Stomach (tissue), 9 donors: ENCODE data around the gene LGALS9. TPM values are rescaled to one million over a fixed set of nuclear protein-coding genes. Genes with fewer than 3 reads are reported as not detected.
"Not testable (repeated sequence)": the region's sequence is repeated elsewhere in the genome, so short reads cannot be mapped to it uniquely, and the experiment has no call there.

Source experiments
- DNase-seq, 2 donors: peaks; one replicate each; pipeline versions ENCODE4 v3.0.0 to v3.0.0-alpha.2; 2013 to 2019
- H3K27ac ChIP-seq, 5 donors: fragments of 200-600 bp in 4 of 5; sonication (generic) in 4 of 5; one replicate each; pipeline ENCODE4 v1.5.1; 2013 to 2019; ENCODE audit warnings: mild to moderate bottlenecking in 1 of 5, moderate library complexity in 1 of 5
- H3K27me3 ChIP-seq, 3 donors: fragments of 200-600 bp; sonication (generic); one replicate each; pipeline ENCODE4 v1.5.1; 2017 to 2019; ENCODE audit warnings: mixed run types in 1 of 3
- H3K36me3 ChIP-seq, 4 donors: fragments of 200-600 bp; sonication (generic); 1 replicate in 3 of 4; 2 replicates in 1 of 4; pipeline ENCODE4 v1.5.1; 2016 to 2019
- H3K4me1 ChIP-seq, 4 donors: fragments of 200-600 bp; sonication (generic); one replicate each; pipeline ENCODE4 v1.5.1; 2016 to 2019
- H3K4me3 ChIP-seq, 4 donors: fragments of 200-600 bp; sonication (generic) in 3 of 4; one replicate each; pipeline ENCODE4 v1.5.1; 2016 to 2019; ENCODE audit warnings: mild to moderate bottlenecking in 1 of 4
- H3K9me3 ChIP-seq, 4 donors: fragments of 200-600 bp; sonication (generic); one replicate each; pipeline ENCODE4 v1.5.1; 2016 to 2019
- EP300 ChIP-seq: sonication (generic); formaldehyde crosslinking; IDR thresholded peaks from one replicate; pipeline ENCODE4 v1.6.1; 2017; ENCODE audit warnings: antibody characterized with exemption
- POLR2A ChIP-seq, 4 donors: fragments of 450-650 bp; IDR thresholded peaks; one replicate each; pipeline ENCODE4 v1.6.1; 2016; ENCODE audit warnings: antibody characterized with exemption in 4 of 4, control low read depth in 2 of 4, mild to moderate bottlenecking in 1 of 4, moderate library complexity in 1 of 4
- POLR2AphosphoS5 ChIP-seq, 3 donors: sonication (generic); formaldehyde crosslinking; IDR thresholded peaks; one replicate each; pipeline ENCODE4 v1.6.1; 2016; ENCODE audit warnings: antibody characterized with exemption in 3 of 3
- WGBS, 5 donors: extraction: QIAGEN DNeasy Blood & Tissue Kit in 3 of 5; methylation state at CpG; one replicate each; pipeline versions ENCODE4 v1.1.5 to v1.1.7; 2013 to 2018; 5-methylcytosine and 5-hydroxymethylcytosine counted together
- intact Hi-C: fragments of 100-400 bp; cut with DNase I; formaldehyde crosslinking; loops from one replicate; pipeline ENCODE4 v1.15.1; 2023; ENCODE audit warnings: low total_unique reads
- polyA plus RNA-seq, 3 donors: library from polyadenylated mRNA; stranded (reverse); fragments of 200-250 nt; gene quantifications; one replicate each; pipeline ENCODE4 v1.2.3, GENCODE V29; 2013
- total RNA-seq, 5 donors: library from RNA; depleted of rRNA; stranded (reverse); fragments of >200 nt; gene quantifications; one replicate each; pipeline versions ENCODE4 v1.1.0 to v1.2.3, GENCODE V29; 2014 to 2016
- TF ChIP-seq, protein P1 (sequence below), 7 experiments: fragments of 450-650 bp in 4 of 7; fragments of 200-600 bp in 3 of 7; sonication (generic) in 3 of 7; IDR thresholded peaks; one replicate each; pipeline ENCODE4 v1.5.1; 2016 to 2019; ENCODE audit warnings: antibody characterized with exemption in 7 of 7, control low read depth in 2 of 7, mild to moderate bottlenecking in 1 of 7
- donor health status: healthy with polysubstance abuse.
- donor health status: Bipolar disorder and iron deficiency.
- donor health status: healthy.

The LGALS9 gene
- total and polyA plus RNA-seq, 8 donors, result 54.0 to 341 (median 97.7) TPM

GRCh38 chr17:27623614-27624013, 7.4 kb upstream of the LGALS9 start:
- H3K4me1 ChIP-seq, result peaks cover 0 to 5% (median 0%) of the 10 kb centered on the region in 4 donors
- no peaks in the 10 kb centered on the region for H3K27me3 ChIP-seq
- intact Hi-C loops, result no loop called here
- peaks cover 20 to 83% (median 82%) of the 10 kb centered on the region in 4 donors for H3K36me3 ChIP-seq
- WGBS, 5 donors, result 84 to 96% (median 94%) methylated on average over 6 of the region's 6 CpGs
- H3K9me3 ChIP-seq, result no peaks in the 10 kb centered on the region
- DNase-seq, result no peak
- H3K27ac ChIP-seq, result no peak overlapping the region
- TF ChIP-seq POLR2A (IDR thresholded peaks at IDR 0.05) (no peak), EP300 (no peak), POLR2AphosphoS5 (IDR thresholded peaks at IDR 0.05) (no peak)
- TF ChIP-seq, protein P1, sequence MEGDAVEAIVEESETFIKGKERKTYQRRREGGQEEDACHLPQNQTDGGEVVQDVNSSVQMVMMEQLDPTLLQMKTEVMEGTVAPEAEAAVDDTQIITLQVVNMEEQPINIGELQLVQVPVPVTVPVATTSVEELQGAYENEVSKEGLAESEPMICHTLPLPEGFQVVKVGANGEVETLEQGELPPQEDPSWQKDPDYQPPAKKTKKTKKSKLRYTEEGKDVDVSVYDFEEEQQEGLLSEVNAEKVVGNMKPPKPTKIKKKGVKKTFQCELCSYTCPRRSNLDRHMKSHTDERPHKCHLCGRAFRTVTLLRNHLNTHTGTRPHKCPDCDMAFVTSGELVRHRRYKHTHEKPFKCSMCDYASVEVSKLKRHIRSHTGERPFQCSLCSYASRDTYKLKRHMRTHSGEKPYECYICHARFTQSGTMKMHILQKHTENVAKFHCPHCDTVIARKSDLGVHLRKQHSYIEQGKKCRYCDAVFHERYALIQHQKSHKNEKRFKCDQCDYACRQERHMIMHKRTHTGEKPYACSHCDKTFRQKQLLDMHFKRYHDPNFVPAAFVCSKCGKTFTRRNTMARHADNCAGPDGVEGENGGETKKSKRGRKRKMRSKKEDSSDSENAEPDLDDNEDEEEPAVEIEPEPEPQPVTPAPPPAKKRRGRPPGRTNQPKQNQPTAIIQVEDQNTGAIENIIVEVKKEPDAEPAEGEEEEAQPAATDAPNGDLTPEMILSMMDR (IDR thresholded peaks at IDR 0.05), result no peak
- no peak overlapping the region for H3K4me3 ChIP-seq

GRCh38 chr17:27624539-27624938, 6.4 kb upstream of the LGALS9 start:
- intact Hi-C loops, result no loop called here
- no peaks in the 10 kb centered on the region for H3K27me3 ChIP-seq
- DNase-seq, result no peak
- TF ChIP-seq EP300, result no peak
- TF ChIP-seq, protein P1 (IDR thresholded peaks at IDR 0.05), result no peak
- H3K27ac ChIP-seq, result no peak overlapping the region
- 87 to 98% (median 90%) methylated on average over 3 of the region's 3 CpGs for WGBS, 5 donors
- no peak overlapping the region for H3K4me3 ChIP-seq
- peaks cover 19 to 77% (median 74%) of the 10 kb centered on the region in 4 donors for H3K36me3 ChIP-seq
- H3K4me1 ChIP-seq, result peaks cover 0 to 5% (median 0%) of the 10 kb centered on the region in 4 donors
- H3K9me3 ChIP-seq, result no peaks in the 10 kb centered on the region

- Histone ChIP-seq H3K4me3 (no peak overlapping the region), H3K27ac (no peak overlapping the region), H3K9me3 (no peaks in the 10 kb centered on the region), H3K36me3 (peaks cover 10 to 64% (median 61%) of the 10 kb centered on the region in 4 donors), H3K4me1 (peaks cover 0 to 10% (median 5%) of the 10 kb centered on the region in 4 donors), H3K27me3 (no peaks in the 10 kb centered on the region)
- TF ChIP-seq POLR2A (IDR thresholded peaks at IDR 0.05) (no peak), POLR2AphosphoS5 (IDR thresholded peaks at IDR 0.05) (no peak), EP300 (no peak)
- TF ChIP-seq, protein P1 (IDR thresholded peaks at IDR 0.05), result no peak
- intact Hi-C loops, result no loop called here
- 90 to 94% (median 93%) methylated on average over 5 of the region's 5 CpGs for WGBS, 5 donors
- DNase-seq, result no peak
These were observed 5.1 kb upstream of the LGALS9 start for GRCh38 chr17:27625856-27626255.

DNA sequence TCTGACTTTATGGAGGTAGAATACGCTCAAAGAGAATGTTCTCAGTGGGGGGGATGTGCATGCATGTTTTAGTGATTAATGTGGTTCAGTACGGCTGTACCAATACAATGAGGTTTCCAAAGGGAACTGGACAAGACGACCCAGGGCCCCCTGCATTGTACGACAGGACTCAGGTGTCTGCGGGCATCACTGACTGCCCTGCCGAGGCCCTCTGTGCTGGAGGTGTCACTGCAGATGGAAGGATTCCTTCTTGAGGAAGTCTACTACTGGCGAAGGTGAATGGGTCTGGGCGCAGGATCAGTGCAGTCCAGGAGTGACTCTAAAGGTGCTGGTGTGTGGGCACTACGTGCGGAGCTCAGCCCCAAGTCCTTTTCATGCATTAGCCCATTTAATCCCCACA, 3.5 kb upstream of the LGALS9 start:
- no peak overlapping the region for H3K4me3 ChIP-seq
- H3K27me3 ChIP-seq, result no peaks in the 10 kb centered on the region
- no peak for TF ChIP-seq EP300
- no peak for TF ChIP-seq POLR2A (IDR thresholded peaks at IDR 0.05)
- H3K4me1 ChIP-seq, result peaks cover 4 to 25% (median 21%) of the 10 kb centered on the region in 4 donors
- 90 to 93% (median 92%) methylated on average over 10 of the region's 10 CpGs for WGBS, 5 donors
- H3K36me3 ChIP-seq, result peaks cover 10 to 47% (median 44%) of the 10 kb centered on the region in 4 donors
- intact Hi-C loops, result no loop called here
- no peaks in the 10 kb centered on the region for H3K9me3 ChIP-seq
- no peak for DNase-seq
- no peak overlapping the region for H3K27ac ChIP-seq

DNA sequence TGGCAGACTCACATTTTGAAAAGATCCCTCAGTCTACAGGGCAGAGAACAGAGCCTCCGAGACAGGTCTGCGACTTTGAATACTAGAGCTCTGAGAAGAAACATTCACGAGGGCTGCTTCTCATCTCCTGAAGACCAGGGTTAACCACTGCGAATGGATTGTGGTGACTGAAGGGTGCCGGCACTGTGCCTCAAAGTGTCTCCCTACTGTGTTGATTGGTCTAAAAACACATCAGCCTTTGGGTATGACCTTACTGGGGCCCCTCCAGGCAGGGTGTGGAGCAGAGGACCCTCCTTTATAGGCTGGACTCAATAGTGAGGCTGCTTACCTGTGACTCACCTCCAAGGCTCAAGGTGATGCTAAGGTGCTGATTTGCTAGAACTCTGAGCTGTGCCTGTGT, 2.6 kb upstream of the LGALS9 start:
- H3K4me3 ChIP-seq, result no peak overlapping the region
- H3K4me1 ChIP-seq, result peaks cover 12 to 30% (median 30%) of the 10 kb centered on the region in 4 donors
- H3K27me3 ChIP-seq, result no peaks in the 10 kb centered on the region
- DNase-seq, result no peak
- peaks cover 8 to 39% (median 36%) of the 10 kb centered on the region in 4 donors for H3K36me3 ChIP-seq
- TF ChIP-seq POLR2AphosphoS5 (IDR thresholded peaks at IDR 0.05) (no peak), EP300 (no peak), POLR2A (IDR thresholded peaks at IDR 0.05) (no peak)
- TF ChIP-seq, protein P1 (IDR thresholded peaks at IDR 0.05), result no peak
- H3K9me3 ChIP-seq, result no peaks in the 10 kb centered on the region
- H3K27ac ChIP-seq, result no peak overlapping the region
- 83 to 93% (median 92%) methylated on average over 5 of the region's 5 CpGs for WGBS, 5 donors
- intact Hi-C loops, result no loop called here

GRCh38 chr17:27629260-27629659, 1.7 kb upstream of the LGALS9 start:
- intact Hi-C loops, H3K27ac ChIP-seq, H3K4me3 ChIP-seq, H3K9me3 ChIP-seq, H3K27me3 ChIP-seq, DNase-seq: not testable (repeated sequence)
- Histone ChIP-seq H3K4me1 (peaks cover 21 to 39% (median 38%) of the 10 kb centered on the region in 4 donors), H3K36me3 (peaks cover 0 to 30% (median 27%) of the 10 kb centered on the region in 4 donors)
- WGBS, 5 donors, result 81 to 94% (median 88%) methylated on average over 3 of the region's 3 CpGs
